ENCODE data around the gene TMEM213. TPM values are rescaled to one million over a fixed set of nuclear protein-coding genes. Genes with fewer than 3 reads are reported as not detected.

TMEM213 gene
- total RNA-seq, 4 donors from 2014 or later: not detected

DNA sequence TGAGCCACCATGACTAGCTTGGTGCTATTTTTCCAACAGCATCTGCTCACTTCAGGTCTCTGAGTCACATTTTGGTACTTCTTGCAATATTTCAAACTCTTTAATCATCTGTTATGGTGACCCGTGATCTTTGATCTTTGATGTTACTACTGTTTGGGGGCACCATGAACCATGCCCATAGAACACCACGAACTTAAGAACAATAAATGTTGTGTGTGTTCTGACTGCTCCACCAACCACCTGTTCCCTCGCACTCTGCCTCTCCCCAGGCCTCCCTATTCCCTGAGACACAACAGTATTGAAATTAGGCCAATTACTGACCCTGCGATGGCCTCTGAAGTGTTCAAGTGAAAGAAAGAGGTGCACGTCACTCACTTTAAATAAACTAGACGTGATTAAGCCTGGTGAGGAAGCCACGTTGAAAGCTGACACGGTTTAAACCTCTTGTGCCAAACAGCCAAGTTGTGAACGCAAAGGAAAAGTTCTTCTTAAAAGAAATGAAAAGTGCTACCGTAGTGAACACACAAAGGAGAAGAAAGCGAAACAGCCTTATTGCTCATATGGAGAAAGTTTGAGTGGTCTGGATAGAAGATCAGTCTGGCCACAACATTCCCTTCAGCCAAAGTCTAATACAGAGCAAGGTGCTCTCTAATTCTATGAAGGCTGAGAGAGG, 27.4 kb downstream of the TMEM213 start:
- Histone ChIP-seq H3K4me3 (no peak overlapping the region), H3K27me3 (no peaks in the 10 kb centered on the region), H3K4me1 (no peaks in the 10 kb centered on the region), H3K9me3 (no peaks in the 10 kb centered on the region), H3K36me3 (no peaks in the 10 kb centered on the region), H3K27ac (no peak overlapping the region)
- in situ Hi-C loops (cut with MboI; ENCODE audit: low pct_ligation_motif_present in 1 of 4, low pct_unique_long_range_greater_than_20kb in 1 of 4, low sequenced_read_pairs in 3 of 4): no loop called here
- DNase-seq: no peak
- WGBS, 2 donors (ENCODE audit: low coverage in 1 of 2): 79 to 89% methylated on average over 11 of the region's 11 CpGs
- TF ChIP-seq EP300 (IDR thresholded peaks at IDR 0.05; ENCODE audit: low read depth): no peak
- no peak for TF ChIP-seq POLR2A (IDR thresholded peaks at IDR 0.05)
- no peak for TF ChIP-seq POLR2AphosphoS5 (IDR thresholded peaks at IDR 0.05)
- intact Hi-C loops (cut with DNase I; ENCODE audit: low total_unique reads): no loop called here

- TF ChIP-seq POLR2A (IDR thresholded peaks at IDR 0.05) (no peak), CTCF (IDR thresholded peaks at IDR 0.05) (no peak), EP300 (IDR thresholded peaks at IDR 0.05; ENCODE audit: low read depth) (no peak), POLR2AphosphoS5 (IDR thresholded peaks at IDR 0.05) (no peak)
- WGBS, 2 donors (ENCODE audit: low coverage in 1 of 2): 49 to 63% methylated on average over 2 of the region's 2 CpGs
Measured at GRCh38 chr7:138828302-138828701, 30.5 kb downstream of the TMEM213 start.

GRCh38 chr7:138829335-138829734, 31.5 kb downstream of the TMEM213 start:
- no peaks in the 10 kb centered on the region for H3K9me3 ChIP-seq
- no peaks in the 10 kb centered on the region for H3K27me3 ChIP-seq
- 83 to 94% methylated on average over 3 to 11 of the region's 11 CpGs for WGBS, 2 donors (ENCODE audit: low coverage in 1 of 2)
- in situ Hi-C loops (cut with MboI; ENCODE audit: low pct_ligation_motif_present in 1 of 4, low pct_unique_long_range_greater_than_20kb in 1 of 4, low sequenced_read_pairs in 3 of 4): no loop called here
- intact Hi-C loops (cut with DNase I; ENCODE audit: low total_unique reads): no loop called here
- no peaks in the 10 kb centered on the region for H3K4me1 ChIP-seq
- DNase-seq: no peak
- H3K27ac ChIP-seq: no peak overlapping the region
- H3K4me3 ChIP-seq: no peak overlapping the region
- H3K36me3 ChIP-seq: no peaks in the 10 kb centered on the region
- TF ChIP-seq POLR2A (IDR thresholded peaks at IDR 0.05) (no peak), POLR2AphosphoS5 (IDR thresholded peaks at IDR 0.05) (no peak), EP300 (IDR thresholded peaks at IDR 0.05; ENCODE audit: low read depth) (no peak), CTCF (IDR thresholded peaks at IDR 0.05) (no peak)

More at GRCh38 chr7:138828302-138828701, 30.5 kb downstream of the TMEM213 start:
- in situ Hi-C loops (cut with MboI; ENCODE audit: low pct_ligation_motif_present in 1 of 4, low pct_unique_long_range_greater_than_20kb in 1 of 4, low sequenced_read_pairs in 3 of 4) (no loop called here), intact Hi-C loops (cut with DNase I; ENCODE audit: low total_unique reads) (no loop called here)
- Histone ChIP-seq H3K4me3 (no peak overlapping the region), H3K9me3 (no peaks in the 10 kb centered on the region), H3K27me3 (no peaks in the 10 kb centered on the region), H3K36me3 (no peaks in the 10 kb centered on the region), H3K4me1 (no peaks in the 10 kb centered on the region), H3K27ac (no peak overlapping the region)
- DNase-seq: no peak

GRCh38 chr7:138832966-138833365, 35.2 kb downstream of the TMEM213 start:
- Histone ChIP-seq H3K4me3 (no peak overlapping the region), H3K4me1 (no peaks in the 10 kb centered on the region), H3K9me3 (no peaks in the 10 kb centered on the region), H3K27me3 (no peaks in the 10 kb centered on the region), H3K36me3 (no peaks in the 10 kb centered on the region), H3K27ac (no peak overlapping the region)
- TF ChIP-seq POLR2AphosphoS5 (IDR thresholded peaks at IDR 0.05): no peak
- no peak for TF ChIP-seq POLR2A (IDR thresholded peaks at IDR 0.05)
- no peak for TF ChIP-seq CTCF (IDR thresholded peaks at IDR 0.05)
- no peak for TF ChIP-seq EP300 (IDR thresholded peaks at IDR 0.05; ENCODE audit: low read depth)
- intact Hi-C loops (cut with DNase I; ENCODE audit: low total_unique reads) (no loop called here), in situ Hi-C loops (cut with MboI; ENCODE audit: low pct_ligation_motif_present in 1 of 4, low pct_unique_long_range_greater_than_20kb in 1 of 4, low sequenced_read_pairs in 3 of 4) (no loop called here)
- no peak for DNase-seq
- WGBS, 2 donors (ENCODE audit: low coverage in 1 of 2): 92% methylated on average over 2 to 10 of the region's 10 CpGs

DNA sequence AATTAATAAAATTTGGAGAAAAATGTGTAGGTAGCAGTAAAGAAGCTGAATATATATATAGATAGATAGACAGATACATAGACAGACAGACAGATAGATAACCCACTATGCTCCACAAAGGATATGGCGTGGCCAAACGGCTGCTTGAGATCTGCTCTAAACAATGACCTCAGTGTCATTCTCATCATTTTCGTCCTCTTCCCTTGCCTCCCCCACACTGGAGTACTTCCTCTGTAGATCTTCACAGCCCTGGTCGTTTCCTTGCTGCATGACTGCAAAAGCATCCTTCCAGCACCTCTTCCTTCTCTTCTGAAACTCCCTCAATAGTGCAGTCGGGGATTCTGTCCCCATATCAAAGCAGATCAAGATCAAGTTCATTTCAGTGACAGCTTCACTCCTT, 35.8 kb downstream of the TMEM213 start:
- no peaks in the 10 kb centered on the region for H3K4me1 ChIP-seq
- in situ Hi-C loops (cut with MboI; ENCODE audit: low pct_ligation_motif_present in 1 of 4, low pct_unique_long_range_greater_than_20kb in 1 of 4, low sequenced_read_pairs in 3 of 4) (no loop called here), intact Hi-C loops (cut with DNase I; ENCODE audit: low total_unique reads) (no loop called here)
- no peaks in the 10 kb centered on the region for H3K9me3 ChIP-seq
- H3K36me3 ChIP-seq: no peaks in the 10 kb centered on the region
- H3K27me3 ChIP-seq: no peaks in the 10 kb centered on the region
- no peak overlapping the region for H3K27ac ChIP-seq
- TF ChIP-seq CTCF (IDR thresholded peaks at IDR 0.05) (no peak), POLR2AphosphoS5 (IDR thresholded peaks at IDR 0.05) (no peak), EP300 (IDR thresholded peaks at IDR 0.05; ENCODE audit: low read depth) (no peak), POLR2A (IDR thresholded peaks at IDR 0.05) (no peak)
- DNase-seq: no peak
- 68 to 75% methylated on average over 5 of the region's 5 CpGs for WGBS, 2 donors (ENCODE audit: low coverage in 1 of 2)
- no peak overlapping the region for H3K4me3 ChIP-seq

All from transverse colon (tissue), 4 donors.